Astrocyte of the cerebellum (primary cell): Measurements from ENCODE around the gene XRN1.

Experiments used
- DNase-seq: peaks from one replicate; pipeline ENCODE4 v3.0.0-alpha.2; 2011; ENCODE audit warnings: low read depth
- H3K4me3 ChIP-seq: 2 replicates; pipeline ENCODE4 v1.5.1; 2011; ENCODE audit warnings: mild to moderate bottlenecking, low read depth, low read length, moderate library complexity
- in situ Hi-C: cut with HindIII; loops from 2 replicates; pipeline ENCODE4 v1.10.0; 2017; ENCODE audit warnings: low sequenced_read_pairs
- TF ChIP-seq, protein P1 (sequence below): IDR thresholded peaks from 2 replicates; pipeline ENCODE4 v1.5.1; 2012; ENCODE audit warnings: low read length, low read depth, moderate library complexity, mild to moderate bottlenecking; ENCODE audit errors: missing control alignments

Gene XRN1

DNA sequence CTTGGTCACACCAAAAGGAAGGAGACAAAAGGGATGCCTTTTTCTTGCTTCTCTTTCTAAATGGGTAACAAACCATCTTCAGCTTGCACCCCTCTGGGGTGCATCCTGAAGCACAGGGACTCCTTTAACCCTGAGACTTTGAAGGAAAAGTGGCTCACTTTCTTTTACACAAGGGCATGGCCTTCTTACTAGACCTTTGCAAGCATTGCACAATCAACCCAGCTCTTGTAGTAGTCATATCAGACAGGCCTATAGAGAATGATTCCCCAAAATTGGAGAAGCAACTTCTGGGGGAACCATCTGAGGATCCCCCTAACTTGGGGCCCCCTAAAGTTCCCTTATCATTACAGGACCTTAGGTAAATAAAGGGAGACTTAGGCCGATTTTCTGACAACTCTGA lies 166.4 kb downstream of the XRN1 start:
- in situ Hi-C loops = no loop called here

DNA sequence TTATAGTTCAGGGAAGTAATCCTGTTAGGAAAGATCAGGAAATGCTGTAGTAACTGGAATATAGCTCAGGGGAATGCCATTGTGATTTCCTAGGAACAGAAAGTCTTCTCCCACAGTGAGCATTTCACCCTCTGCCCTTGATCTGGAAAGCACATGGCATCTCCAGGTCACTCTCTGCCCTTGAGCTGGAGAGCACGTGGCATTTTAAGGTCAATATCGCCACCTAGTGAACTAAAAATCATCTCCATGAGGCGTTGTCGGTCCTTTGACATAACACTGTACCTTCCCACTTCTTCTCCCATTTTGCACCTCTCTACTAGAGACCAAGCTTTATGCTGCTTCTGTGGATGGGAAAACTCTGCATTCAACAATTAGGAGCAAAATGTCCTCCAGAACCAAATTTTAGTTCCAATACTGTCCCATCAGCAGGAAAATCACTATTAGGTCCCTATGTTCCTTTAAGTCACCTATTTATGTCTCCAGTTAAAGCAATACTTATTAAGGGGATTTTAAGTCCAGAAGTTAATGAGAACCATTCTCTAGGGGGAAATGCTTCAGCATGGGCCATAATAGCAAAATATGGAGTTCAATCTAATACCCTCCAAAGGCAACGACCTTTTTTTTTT lies 167.8 kb downstream of the XRN1 start:
- TF ChIP-seq, protein P1, sequence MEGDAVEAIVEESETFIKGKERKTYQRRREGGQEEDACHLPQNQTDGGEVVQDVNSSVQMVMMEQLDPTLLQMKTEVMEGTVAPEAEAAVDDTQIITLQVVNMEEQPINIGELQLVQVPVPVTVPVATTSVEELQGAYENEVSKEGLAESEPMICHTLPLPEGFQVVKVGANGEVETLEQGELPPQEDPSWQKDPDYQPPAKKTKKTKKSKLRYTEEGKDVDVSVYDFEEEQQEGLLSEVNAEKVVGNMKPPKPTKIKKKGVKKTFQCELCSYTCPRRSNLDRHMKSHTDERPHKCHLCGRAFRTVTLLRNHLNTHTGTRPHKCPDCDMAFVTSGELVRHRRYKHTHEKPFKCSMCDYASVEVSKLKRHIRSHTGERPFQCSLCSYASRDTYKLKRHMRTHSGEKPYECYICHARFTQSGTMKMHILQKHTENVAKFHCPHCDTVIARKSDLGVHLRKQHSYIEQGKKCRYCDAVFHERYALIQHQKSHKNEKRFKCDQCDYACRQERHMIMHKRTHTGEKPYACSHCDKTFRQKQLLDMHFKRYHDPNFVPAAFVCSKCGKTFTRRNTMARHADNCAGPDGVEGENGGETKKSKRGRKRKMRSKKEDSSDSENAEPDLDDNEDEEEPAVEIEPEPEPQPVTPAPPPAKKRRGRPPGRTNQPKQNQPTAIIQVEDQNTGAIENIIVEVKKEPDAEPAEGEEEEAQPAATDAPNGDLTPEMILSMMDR = peak; percentile 59
- H3K4me3 ChIP-seq = no peak overlapping the region
- in situ Hi-C loops = no loop called here
- DNase-seq = peak; percentile 40

More for the DNA sequence above, 166.4 kb downstream of the XRN1 start:
- H3K4me3 ChIP-seq = no peak overlapping the region
- no peak for DNase-seq
- TF ChIP-seq, protein P1 = no peak

DNA sequence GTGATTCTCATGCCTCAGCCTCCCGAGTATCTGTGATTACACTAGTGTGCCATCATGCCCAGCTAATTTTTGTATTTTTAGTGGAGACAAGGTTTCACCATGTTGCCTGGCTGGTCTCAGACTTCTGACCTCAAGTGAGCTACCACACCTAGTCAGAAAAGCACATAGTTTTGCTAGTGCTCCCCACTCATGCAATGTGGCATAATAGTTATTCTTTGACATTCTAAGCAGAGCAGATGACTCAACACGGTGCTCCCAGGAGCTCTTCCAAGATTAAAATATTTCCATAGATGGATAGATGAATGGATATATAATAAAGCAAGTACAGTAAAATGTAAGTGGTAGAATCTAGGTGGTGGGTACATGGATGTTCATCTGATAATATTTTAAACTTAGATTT lies 169.4 kb downstream of the XRN1 start:
- TF ChIP-seq, protein P1 = no peak
- in situ Hi-C loops = no loop called here
- DNase-seq = no peak
- H3K4me3 ChIP-seq = no peak overlapping the region

DNA sequence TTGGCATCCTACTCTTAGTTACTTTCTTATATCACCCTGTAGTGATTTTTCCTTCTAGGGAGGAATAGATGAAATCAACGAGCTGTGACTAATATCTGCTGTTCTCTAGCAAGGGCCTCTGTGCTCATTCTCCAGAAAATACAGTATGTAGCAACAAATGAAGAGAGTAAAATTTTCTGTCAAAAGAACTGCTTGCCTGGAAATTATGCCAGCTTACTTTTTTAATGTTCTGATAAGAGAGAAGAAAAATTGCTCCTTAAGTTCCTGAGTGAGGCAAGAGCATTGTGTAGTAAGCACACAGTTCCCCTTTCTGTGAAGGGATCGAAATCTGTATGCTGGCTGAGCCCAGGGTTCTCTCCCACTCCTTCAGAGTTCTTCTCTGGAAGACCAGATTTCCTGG lies 171.1 kb downstream of the XRN1 start:
- DNase-seq = no peak
- TF ChIP-seq, protein P1 = no peak
- in situ Hi-C loops = no loop called here
- H3K4me3 ChIP-seq = no peak overlapping the region

DNA sequence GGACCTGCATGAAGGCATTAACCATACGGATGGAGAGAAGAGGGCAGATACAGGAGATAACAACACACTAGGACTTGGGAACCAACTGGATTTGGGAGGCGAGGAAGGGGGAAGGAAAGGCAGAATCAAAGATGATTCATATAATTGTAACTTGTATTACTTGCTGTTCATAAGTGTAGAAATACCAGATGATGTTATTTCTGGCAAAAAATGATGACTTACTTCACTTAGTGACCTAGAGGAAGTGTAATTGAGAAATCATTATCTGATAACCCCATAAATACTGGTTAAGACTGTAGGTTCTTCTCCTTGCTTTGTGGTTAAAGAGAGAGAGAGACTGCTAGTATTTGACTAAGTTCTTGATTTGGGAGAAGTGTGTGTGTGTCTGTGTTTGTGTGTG lies 172.0 kb downstream of the XRN1 start:
- no peak overlapping the region for H3K4me3 ChIP-seq
- peak; percentile 2 for DNase-seq
- in situ Hi-C loops = no loop called here
- TF ChIP-seq, protein P1 = no peak

DNA sequence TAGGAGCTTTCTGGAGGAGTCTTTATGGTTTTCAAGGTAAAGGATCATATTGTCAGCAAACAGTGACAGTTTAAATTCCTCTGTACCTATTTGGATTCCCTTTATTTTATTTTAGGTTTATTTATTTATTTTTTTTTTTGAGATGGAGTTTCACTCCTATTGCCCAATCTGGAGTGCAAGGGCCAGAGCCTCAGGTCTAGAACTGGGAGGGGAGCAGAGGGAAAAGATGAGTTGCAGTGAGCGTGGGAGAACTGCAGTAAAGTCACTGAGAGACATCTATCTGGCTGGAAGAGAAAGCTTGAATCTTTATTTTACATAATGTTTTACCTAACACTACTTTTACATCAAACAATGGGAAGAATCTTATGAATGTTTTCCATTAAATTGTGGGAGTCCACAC lies 172.9 kb downstream of the XRN1 start:
- TF ChIP-seq, protein P1 = no peak
- no peak overlapping the region for H3K4me3 ChIP-seq
- in situ Hi-C loops = no loop called here
- no peak for DNase-seq
